NOMO-1 (cell line): ENCODE measurements around the gene WWC1.

Experiments
- DNase-seq, 2 experiments: peaks; one replicate each; lab custom pipeline; 2025; ENCODE audit not compliant: unreplicated experiment in 2 of 2; lab: John Stamatoyannopoulos, UW

WWC1 gene

GRCh38 chr5:168291342-168291963 is at the start of gene WWC1:
WWC1 (plus strand) TSS chr5:168291645; CDS start chr5:168292153, 508 bp downstream.
- peak; percentile 49 to 57 for DNase-seq

GRCh38 chr5:168244838-168245559 is 46.4 kb upstream of the WWC1 start:
- no peak for DNase-seq

DNA sequence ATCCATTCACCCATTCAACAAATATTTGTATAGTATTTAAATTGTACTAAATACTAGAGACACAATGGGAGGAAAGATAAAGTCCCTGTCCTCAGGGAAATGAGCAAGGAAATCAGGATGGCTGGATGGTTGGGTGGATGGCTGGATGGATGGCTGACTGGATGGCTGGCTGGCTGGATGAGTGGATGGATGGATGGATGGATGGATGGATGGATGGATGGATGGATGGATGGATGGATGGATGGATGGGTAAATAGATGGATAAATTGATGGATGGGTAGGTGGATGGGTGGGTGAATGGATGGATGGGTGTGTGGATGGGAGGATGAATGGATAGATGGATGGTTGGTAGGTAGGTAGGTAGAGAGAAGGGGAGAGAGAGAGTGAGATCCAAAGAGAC is 41.5 kb upstream of the WWC1 start:
- DNase-seq = no peak

DNA sequence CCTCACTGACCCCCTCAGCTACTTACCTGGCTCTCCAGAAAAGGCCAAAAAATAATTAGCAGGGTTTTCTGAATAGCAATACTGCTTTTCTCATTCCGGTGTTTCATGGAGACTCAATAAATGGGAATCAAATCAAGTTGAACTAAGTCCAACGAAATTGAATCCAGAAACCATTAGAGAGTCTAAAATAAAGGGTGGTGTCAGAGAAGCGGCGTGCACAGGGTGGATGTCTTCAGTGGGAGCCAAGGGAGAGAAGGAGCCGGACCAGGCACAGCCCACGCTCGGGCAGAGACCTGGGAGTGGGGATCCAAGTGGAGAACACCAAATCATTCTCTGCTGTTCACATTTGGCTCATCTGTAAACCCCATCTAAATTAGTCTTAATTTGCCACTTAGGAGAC is 40.2 kb upstream of the WWC1 start:
- no peak for DNase-seq

- no peak for DNase-seq
These were observed 37.3 kb upstream of the WWC1 start for GRCh38 chr5:168254013-168254693.

DNA sequence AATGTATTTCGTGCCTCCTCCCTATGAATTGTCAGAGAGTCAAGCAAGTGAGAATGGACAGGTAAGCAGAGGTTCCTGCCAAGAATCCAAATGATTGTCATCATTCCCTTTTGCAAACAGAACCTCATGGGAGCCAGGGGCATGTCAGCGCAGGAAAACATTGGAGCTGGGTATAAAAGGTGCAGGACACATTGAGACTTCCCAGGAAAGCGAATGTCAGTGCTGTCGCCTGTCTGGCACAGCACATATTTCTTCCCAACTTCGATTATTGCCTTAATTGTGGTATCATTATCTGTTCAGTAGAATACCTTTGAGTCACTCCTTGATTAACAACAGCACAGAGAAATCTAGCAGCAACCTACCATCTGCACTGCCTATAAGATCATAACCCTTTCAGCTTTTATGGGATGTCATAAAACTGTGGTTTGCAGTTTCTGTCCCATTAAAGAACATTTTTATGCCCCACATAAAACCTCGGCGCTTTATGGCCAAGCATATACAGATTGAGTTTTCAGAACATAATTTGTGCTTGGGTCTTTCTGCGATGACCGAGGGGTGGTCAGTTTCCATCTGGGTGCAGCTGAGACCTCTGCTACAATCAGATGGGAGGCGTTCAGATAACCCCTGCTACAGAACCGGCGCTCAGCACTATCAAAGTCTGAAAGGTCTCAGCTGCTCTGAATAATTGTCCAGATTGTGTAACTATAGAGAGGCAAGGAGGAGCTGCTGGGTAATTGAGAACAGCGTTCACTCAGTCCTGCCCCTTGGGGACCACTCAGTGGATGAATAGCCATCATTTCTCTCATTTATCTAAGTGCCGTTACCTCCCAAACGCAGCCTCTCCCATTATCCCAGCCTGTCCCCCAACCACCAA is 30.9 kb upstream of the WWC1 start:
- no peak for DNase-seq

DNA sequence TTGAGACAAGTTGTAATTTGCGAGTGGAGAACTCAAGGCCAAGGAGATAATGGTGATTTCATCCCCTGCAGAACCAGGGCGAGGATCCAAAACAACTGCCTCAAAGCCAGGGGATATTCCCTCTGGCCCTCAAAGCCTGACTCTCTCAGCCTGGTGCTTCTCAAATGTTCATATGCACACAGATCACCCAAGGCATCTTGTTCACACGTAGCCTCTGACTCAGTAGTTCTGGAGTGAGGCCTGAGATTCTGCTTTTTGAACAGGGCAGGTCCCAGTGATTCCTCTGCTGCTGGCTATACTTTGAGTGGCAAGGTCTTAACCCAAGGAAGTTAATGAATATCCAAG is 30.2 kb upstream of the WWC1 start:
- no peak for DNase-seq

DNA sequence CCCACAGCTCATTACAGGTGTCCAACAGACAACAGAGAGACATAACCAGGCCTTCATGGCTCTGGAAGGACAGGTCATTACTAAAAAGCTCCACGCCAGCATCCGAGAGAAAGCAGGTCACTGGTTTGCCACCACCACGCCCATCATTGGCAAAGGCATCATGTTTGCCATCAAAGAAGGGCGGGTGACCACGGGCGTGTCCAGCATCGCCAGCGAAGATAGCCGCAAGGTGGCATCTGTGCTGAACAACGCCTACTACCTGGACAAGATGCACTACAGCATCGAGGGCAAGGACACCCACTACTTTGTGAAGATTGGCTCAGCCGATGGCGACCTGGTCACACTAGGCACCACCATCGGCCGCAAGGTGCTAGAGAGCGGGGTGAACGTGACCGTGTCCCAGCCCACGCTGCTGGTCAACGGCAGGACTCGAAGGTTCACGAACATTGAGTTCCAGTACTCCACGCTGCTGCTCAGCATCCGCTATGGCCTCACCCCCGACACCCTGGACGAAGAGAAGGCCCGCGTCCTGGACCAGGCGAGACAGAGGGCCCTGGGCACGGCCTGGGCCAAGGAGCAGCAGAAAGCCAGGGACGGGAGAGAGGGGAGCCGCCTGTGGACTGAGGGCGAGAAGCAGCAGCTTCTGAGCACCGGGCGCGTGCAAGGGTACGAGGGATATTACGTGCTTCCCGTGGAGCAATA is 29.3 kb upstream of the WWC1 start:
- no peak for DNase-seq

- no peak for DNase-seq
These were observed 28.3 kb upstream of the WWC1 start for GRCh38 chr5:168263121-168263520.

GRCh38 chr5:168266016-168266415 is 25.4 kb upstream of the WWC1 start:
- DNase-seq = no peak

DNA sequence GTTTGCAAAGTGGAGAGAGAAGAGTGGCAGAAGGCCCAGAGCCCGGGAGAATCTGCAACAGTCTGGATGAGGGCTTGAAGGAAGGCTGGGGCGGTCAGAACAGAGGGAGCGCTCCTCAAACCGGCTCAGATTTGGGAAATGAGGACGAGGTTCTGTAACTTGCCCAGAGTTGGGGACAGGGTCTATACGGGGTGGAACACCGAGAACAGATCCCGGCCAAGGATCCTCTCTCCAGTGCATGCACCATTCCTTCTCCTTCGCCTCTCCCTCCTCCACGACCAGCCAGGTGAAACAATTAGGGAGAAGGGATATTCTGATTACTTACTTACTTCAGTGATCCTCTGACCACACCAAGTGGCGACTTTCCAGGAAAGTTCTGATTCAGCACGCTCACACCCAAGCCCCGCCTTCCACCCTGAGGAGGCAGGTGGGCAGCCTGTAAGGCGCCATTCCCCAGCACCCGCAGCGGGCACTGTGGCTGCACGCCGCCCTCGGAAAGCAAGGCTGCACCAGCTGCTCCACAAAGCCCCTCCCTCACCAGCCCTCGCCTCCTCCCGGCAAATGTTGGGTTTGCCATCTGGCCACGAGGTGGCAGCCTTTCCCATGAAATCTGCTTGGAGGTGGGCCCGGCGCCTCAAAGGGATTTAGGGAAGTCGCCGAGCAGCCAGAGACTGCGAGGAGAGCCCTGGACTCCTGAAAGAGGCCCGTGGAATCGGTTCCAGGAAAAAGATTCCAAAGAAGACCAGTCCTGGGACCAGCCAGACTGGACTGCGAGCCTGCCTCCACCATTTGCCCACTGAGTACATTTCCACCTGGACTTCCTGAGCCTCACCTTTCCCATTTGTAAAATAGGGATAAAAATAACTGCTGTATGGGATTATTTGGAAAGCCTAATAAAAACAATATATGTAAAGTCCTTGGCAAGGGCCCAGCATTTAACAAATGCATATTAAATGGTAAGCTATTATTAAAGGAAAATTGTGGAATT is 22.2 kb upstream of the WWC1 start:
- DNase-seq = peak; percentile 64 to 67

DNA sequence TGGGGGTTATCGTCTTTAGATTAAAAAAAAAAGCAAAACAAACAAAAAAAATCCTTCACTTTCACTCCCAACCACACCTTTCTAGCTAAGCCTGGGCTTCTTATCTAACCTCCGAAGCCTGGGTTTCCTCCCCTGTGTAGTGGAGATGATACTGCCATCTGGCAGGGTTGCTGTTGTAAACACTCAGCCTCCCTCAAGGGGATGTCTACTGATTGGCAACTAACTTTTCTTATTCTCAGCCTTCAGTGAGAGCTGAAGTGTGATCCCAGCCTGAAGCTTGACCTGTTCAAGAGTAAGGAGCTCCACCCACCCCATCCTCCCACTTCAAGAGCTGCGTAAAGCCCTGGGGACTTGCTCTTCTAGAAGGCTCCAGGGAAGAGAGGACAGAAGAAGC is 21.5 kb upstream of the WWC1 start:
- no peak for DNase-seq

DNA sequence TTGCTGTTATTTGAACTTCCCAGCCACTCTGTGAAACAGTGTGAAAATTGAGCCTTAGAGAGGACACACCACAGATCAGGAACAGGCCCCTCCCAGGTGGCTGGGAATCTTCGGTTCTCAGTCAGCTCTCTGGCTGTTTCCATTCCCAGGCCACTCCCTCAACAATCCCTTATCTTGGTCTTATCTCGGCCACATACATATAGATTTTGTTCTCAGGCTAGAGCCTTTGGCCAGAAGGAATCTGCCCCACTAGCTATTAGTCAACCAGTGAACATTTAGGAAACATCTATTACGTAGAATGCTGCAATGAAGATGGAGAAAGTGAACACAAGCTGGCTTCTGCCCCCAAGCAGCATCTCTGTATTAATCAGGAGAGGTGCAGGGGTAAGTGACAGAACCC is 21.0 kb upstream of the WWC1 start:
- DNase-seq = no peak

- DNase-seq = no peak
These were observed 18.1 kb upstream of the WWC1 start for GRCh38 chr5:168273056-168273980.

DNA sequence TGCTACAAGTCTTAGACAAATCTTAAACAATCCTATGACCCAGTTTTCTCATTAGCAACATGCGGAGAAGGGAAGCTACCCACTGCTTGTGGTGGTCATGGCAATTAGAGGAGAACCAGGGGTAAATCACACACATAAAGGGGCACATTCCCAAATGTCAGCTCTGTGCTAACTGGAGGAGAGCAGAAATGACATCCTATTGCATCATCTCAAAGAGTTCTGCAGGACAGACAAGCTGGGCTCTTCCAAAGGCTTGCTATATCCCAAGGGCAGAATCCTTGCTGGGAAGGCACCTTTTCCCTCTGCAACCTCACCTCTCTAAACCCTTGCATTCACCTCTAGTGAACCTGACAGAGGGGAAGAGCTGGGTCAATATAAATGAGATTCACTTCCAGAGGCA is 17.0 kb upstream of the WWC1 start:
- no peak for DNase-seq

DNA sequence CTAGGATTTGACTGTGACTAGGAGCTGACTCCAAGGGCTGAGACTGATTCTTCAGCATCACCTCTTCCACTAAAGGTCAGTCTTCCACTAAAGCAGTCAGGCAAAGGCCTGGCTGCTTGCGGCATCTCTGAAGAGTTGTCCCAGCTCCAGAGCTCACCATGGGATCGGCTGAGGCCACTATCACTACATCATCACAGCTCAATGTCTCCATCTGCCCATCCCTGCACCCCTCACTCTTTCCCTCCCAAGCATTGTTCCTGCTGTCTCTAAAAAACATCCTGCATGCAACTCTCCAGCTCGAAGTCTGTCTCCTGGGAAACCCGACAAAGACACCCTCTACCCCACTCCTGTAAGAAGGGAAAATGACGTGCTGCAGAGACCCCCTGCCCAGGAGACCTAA is 15.5 kb upstream of the WWC1 start:
- no peak for DNase-seq

- DNase-seq = peak; percentile 18 to 40
These were observed 9.3 kb upstream of the WWC1 start for GRCh38 chr5:168282120-168282519.

GRCh38 chr5:168284809-168285208 is 6.6 kb upstream of the WWC1 start:
- DNase-seq = no peak
